Measurements from ENCODE around the gene TPRN. TPM values are rescaled to one million over a fixed set of nuclear protein-coding genes. Genes with fewer than 3 reads are reported as not detected.
A peak's percentile ranks its signal among the peaks of the same experiment; 100 is the strongest.

TPRN gene
- total and polyA plus RNA-seq, 9 of the 15 experiments (the other 6 are each of a cell fraction or from before 2014, with no cell fraction given) = 0.31 to 31.9 (median 4.4) TPM

GRCh38 chr9:137157618-137158415 lies 42.7 kb downstream of the TPRN start (continued):
- TF ChIP-seq ELF1 (tag; IDR thresholded peaks at IDR 0.05) = no peak
- peak; percentile 70 for TF ChIP-seq BHLHE40 (IDR thresholded peaks at IDR 0.05; ENCODE audit: low read length)
- TF ChIP-seq NFRKB (IDR thresholded peaks at IDR 0.05; ENCODE audit: low read depth) = no peak
- TF ChIP-seq, protein P1, sequence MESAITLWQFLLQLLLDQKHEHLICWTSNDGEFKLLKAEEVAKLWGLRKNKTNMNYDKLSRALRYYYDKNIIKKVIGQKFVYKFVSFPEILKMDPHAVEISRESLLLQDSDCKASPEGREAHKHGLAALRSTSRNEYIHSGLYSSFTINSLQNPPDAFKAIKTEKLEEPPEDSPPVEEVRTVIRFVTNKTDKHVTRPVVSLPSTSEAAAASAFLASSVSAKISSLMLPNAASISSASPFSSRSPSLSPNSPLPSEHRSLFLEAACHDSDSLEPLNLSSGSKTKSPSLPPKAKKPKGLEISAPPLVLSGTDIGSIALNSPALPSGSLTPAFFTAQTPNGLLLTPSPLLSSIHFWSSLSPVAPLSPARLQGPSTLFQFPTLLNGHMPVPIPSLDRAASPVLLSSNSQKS (CRISPR knock-in tag; IDR thresholded peaks at IDR 0.05) = no peak
- no peak for TF ChIP-seq POU5F1 (IDR thresholded peaks at IDR 0.05; ENCODE audit: borderline replicate concordance, low read depth, low read length, partially characterized antibody)
- TF ChIP-seq NFE2 (IDR thresholded peaks at IDR 0.05; ENCODE audit: low read depth) = no peak
- no peak for TF ChIP-seq GABPB2 (CRISPR knock-in tag; conservative IDR thresholded peaks at IDR 0.05)
- TF ChIP-seq NUFIP1 (IDR thresholded peaks at IDR 0.05; ENCODE audit: partially characterized antibody) = no peak
- no peak for TF ChIP-seq NR1H2 (CRISPR knock-in tag; IDR thresholded peaks at IDR 0.05)
- TF ChIP-seq KLF16 (IDR thresholded peaks at IDR 0.05) = no peak
- no peak for TF ChIP-seq HMGXB4 (CRISPR knock-in tag; IDR thresholded peaks at IDR 0.05)
- no peak for TF ChIP-seq NR4A1 (CRISPR knock-in tag; IDR thresholded peaks at IDR 0.05)
- no peak for TF ChIP-seq NR4A1 (tag; IDR thresholded peaks at IDR 0.05)
- no peak for TF ChIP-seq REST (IDR thresholded peaks at IDR 0.05; ENCODE audit: borderline replicate concordance)
- TF ChIP-seq REST (CRISPR knock-in tag; IDR thresholded peaks at IDR 0.05; ENCODE audit: low read depth) = no peak
- peak; percentile 73 for TF ChIP-seq TEAD4 (IDR thresholded peaks at IDR 0.05; ENCODE audit: low read length)
- TF ChIP-seq TEAD4 (CRISPR knock-in tag; IDR thresholded peaks at IDR 0.05; ENCODE audit: borderline replicate concordance) = no peak
- peak; percentile 72 for TF ChIP-seq CBFA2T2 (conservative IDR thresholded peaks at IDR 0.05)
- TF ChIP-seq CC2D1A (IDR thresholded peaks at IDR 0.05) = no peak
- no peak for TF ChIP-seq HDAC3 (IDR thresholded peaks at IDR 0.05; ENCODE audit: borderline replicate concordance, partially characterized antibody)
